Subcutaneous adipose tissue (tissue), 4 donors: ENCODE data around the gene STK38L. TPM values are rescaled to one million over a fixed set of nuclear protein-coding genes. Genes with fewer than 3 reads are reported as not detected.

Experiments
- CTCF ChIP-seq: fragments of 450-650 bp; IDR thresholded peaks from one replicate; pipeline ENCODE4 v1.5.1; 2016; ENCODE audit warnings: low read depth, mild to moderate bottlenecking, control low read depth, antibody characterized with exemption, moderate library complexity
- total RNA-seq, 4 donors: library from RNA; depleted of rRNA; stranded (reverse); fragments of >200 nt; gene quantifications; one replicate each; pipeline ENCODE4 v1.1.0, GENCODE V29; 2016

STK38L gene
- total RNA-seq, 4 donors from 2014 or later: 30.1 to 75.7 (median 51.6) TPM

- TF ChIP-seq CTCF: no peak
Observed at GRCh38 chr12:27246141-27246540, 2.1 kb downstream of the STK38L start.

GRCh38 chr12:27246774-27247173 is 2.7 kb downstream of the STK38L start:
- no peak for TF ChIP-seq CTCF

- TF ChIP-seq CTCF: no peak
Observed at GRCh38 chr12:27252934-27253333, 8.8 kb downstream of the STK38L start.

- no peak for TF ChIP-seq CTCF
Observed at GRCh38 chr12:27253347-27253746, 9.3 kb downstream of the STK38L start.

DNA sequence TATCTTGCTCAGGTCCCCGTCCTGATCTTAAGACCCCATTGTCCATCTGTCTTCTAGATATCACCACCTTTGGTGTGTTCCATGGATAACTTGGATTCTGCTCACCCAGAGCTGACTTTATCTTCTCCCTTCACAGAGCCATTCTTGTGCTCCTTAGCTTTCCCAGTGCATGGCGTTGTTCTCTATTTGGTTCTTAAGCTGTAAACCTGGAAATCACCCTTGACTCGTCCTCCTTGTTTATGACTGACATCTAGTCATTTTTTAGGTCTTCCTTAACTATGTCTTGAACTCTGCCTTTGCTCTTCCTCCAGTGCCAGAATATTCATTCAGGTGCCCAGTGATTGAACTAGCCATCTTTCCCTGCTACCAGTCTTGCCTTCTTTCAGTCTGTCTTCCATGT is 11.7 kb downstream of the STK38L start:
- TF ChIP-seq CTCF: no peak

DNA sequence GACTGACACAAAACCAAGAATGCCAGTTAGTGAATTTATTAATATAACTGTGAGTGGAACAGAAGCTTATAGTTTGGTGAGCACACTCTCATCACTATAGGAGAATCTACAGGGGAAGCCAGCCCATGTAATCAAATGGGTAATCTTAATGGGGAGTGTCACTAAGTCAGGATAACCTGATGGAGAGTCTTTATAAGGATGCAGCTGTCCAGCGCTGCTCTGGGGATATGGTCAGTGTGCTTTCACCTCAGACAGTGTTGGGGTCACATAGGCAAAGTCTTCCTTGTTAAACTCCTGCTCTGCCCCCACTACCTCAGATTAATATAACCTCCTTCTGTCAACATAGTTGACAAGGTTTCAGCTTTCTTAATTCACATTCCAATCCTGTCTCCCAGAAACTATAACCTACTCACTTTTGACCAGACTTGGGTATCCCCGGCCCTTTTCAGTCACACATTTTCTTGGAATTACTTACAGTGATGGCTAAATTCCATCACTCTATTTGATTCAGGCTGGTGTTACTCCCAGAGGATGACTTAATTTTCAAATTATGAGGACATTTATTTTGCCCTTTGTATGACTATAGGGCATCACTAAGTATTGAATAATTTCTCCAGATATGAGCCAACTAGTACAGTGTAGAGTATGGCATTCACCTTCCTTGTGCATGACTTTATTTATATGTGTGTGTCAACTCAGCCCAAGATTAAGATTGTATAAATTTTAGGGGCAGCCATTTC is 13.2 kb downstream of the STK38L start:
- no peak for TF ChIP-seq CTCF

- TF ChIP-seq CTCF: no peak
Observed at GRCh38 chr12:27260746-27261145, 16.7 kb downstream of the STK38L start.
